HepG2 (cell line): ENCODE measurements around the gene RGS19. TPM values are rescaled to one million over a fixed set of nuclear protein-coding genes. Genes with fewer than 3 reads are reported as not detected.

Source experiments
- FOXJ3 ChIP-seq: sonication (generic); formaldehyde crosslinking; IDR thresholded peaks from 2 replicates; pipeline ENCODE4 v1.4.0; 2020; ENCODE audit warnings: missing genetic modification reagents, mild to moderate bottlenecking, borderline replicate concordance
- KLF11 ChIP-seq: IDR thresholded peaks from 2 replicates; pipeline ENCODE4 v1.6.1; 2016; ENCODE audit warnings: missing compliant biosample characterization
- KLF12 ChIP-seq: sonication (generic); formaldehyde crosslinking; IDR thresholded peaks from 2 replicates; pipeline ENCODE4 v1.4.0; 2020; ENCODE audit warnings: missing genetic modification reagents, borderline replicate concordance
- MAFG ChIP-seq: sonication (generic); formaldehyde crosslinking; IDR thresholded peaks from 2 replicates; pipeline ENCODE4 v1.5.1; 2020; ENCODE audit warnings: mild to moderate bottlenecking, missing genetic modification reagents
- MAFK ChIP-seq, 2 experiments: IDR thresholded peaks in 1 of 2; conservative IDR thresholded peaks in 1 of 2; 2 replicates each; pipeline ENCODE4 v1.6.1; 2011; ENCODE audit warnings: improper control_type of control experiment in 2 of 2, low read length in 2 of 2
- MNT ChIP-seq: fragments of 450-650 bp; IDR thresholded peaks from 2 replicates; pipeline ENCODE4 v1.6.1; 2016
- NONO ChIP-seq, 2 experiments: fragments of 450-650 bp in 1 of 2; sonication (generic) in 1 of 2; formaldehyde crosslinking in 1 of 2; IDR thresholded peaks in 1 of 2; conservative IDR thresholded peaks in 1 of 2; 2 replicates each; pipeline versions ENCODE4 v1.6.1 to v1.8.0; 2017 to 2022; ENCODE audit warnings: mild to moderate bottlenecking in 1 of 2, missing genetic modification reagents in 1 of 2, moderate library complexity in 1 of 2
- RFXAP ChIP-seq: sonication (generic); formaldehyde crosslinking; IDR thresholded peaks from 2 replicates; pipeline ENCODE4 v1.4.0; 2020; ENCODE audit warnings: missing genetic modification reagents, borderline replicate concordance
- RXRB ChIP-seq: IDR thresholded peaks from 2 replicates; pipeline ENCODE4 v1.6.1; 2016; ENCODE audit warnings: borderline replicate concordance, missing genetic modification reagents, missing compliant biosample characterization
- SP2 ChIP-seq: sonication (generic); formaldehyde crosslinking; IDR thresholded peaks from 2 replicates; pipeline ENCODE4 v1.5.1; 2020; ENCODE audit warnings: mild to moderate bottlenecking, missing genetic modification reagents
- ZNF12 ChIP-seq: sonication (generic); formaldehyde crosslinking; IDR thresholded peaks from 2 replicates; pipeline ENCODE4 v1.5.0; 2020; ENCODE audit warnings: missing genetic modification reagents
- ZNF550 ChIP-seq: sonication (generic); formaldehyde crosslinking; IDR thresholded peaks from 2 replicates; pipeline ENCODE4 v1.4.0; 2020; ENCODE audit warnings: mild to moderate bottlenecking, missing genetic modification reagents, borderline replicate concordance
- ZNF605 ChIP-seq: sonication (generic); formaldehyde crosslinking; IDR thresholded peaks from 2 replicates; pipeline ENCODE4 v1.8.0; 2022; ENCODE audit warnings: mild to moderate bottlenecking, missing genetic modification reagents
- ZNF850 ChIP-seq: sonication (generic); formaldehyde crosslinking; conservative IDR thresholded peaks from 2 replicates; pipeline ENCODE4 v1.9.0; 2021; ENCODE audit warnings: mild to moderate bottlenecking, missing genetic modification reagents
- ZSCAN9 ChIP-seq: IDR thresholded peaks from 2 replicates; pipeline ENCODE4 v1.6.1; 2016; ENCODE audit warnings: borderline replicate concordance
- polyA plus RNA-seq, 8 experiments: library from polyadenylated mRNA; depleted of rRNA in 3 of 8; stranded (reverse) in 7 of 8; unstranded in 1 of 8; fragments of >200 nt; fragmentation: Illumina TruSeq in 4 of 8; extraction: Trizol in 4 of 8; gene quantifications; 2 replicates each; pipeline versions ENCODE4 v1.2.1 to v1.2.3, GENCODE V29; 2011 to 2016; ENCODE audit warnings: low read depth in 4 of 8, missing spikeins in 1 of 8, mixed read lengths in 1 of 8; ENCODE audit not compliant: insufficient read depth in 1 of 8
- total RNA-seq, 5 experiments: library from RNA; depleted of rRNA; stranded (reverse); fragments of >200 nt; fragmentation: Illumina TruSeq; extraction: Trizol; gene quantifications; 2 replicates each; pipeline ENCODE4 v1.2.3, GENCODE V29; 2016; ENCODE audit warnings: low read depth in 1 of 5
- TF ChIP-seq, protein P1 (sequence below): sonication (generic); formaldehyde crosslinking; IDR thresholded peaks from 2 replicates; pipeline ENCODE4 v1.4.0; 2020; ENCODE audit warnings: missing genetic modification reagents, mild to moderate bottlenecking, borderline replicate concordance
- TF ChIP-seq, protein P2 (sequence below), 2 experiments: sonication (generic) in 1 of 2; formaldehyde crosslinking in 1 of 2; IDR thresholded peaks; 2 replicates each; pipeline versions ENCODE4 v1.6.1 to v1.9.0; 2014 to 2022; ENCODE audit warnings: antibody characterized with exemption in 1 of 2, borderline replicate concordance in 1 of 2, inconsistent platforms in 1 of 2, low read depth in 1 of 2, missing genetic modification reagents in 1 of 2

Gene RGS19
- total and polyA plus RNA-seq, 2 of the 13 experiments (the other 11 are each of a cell fraction or from before 2014, with no cell fraction given), result 10.7 to 11.9 TPM

GRCh38 chr20:64052987-64053840 is 26.1 kb downstream of the RGS19 start (continued):
- TF ChIP-seq, protein P1, sequence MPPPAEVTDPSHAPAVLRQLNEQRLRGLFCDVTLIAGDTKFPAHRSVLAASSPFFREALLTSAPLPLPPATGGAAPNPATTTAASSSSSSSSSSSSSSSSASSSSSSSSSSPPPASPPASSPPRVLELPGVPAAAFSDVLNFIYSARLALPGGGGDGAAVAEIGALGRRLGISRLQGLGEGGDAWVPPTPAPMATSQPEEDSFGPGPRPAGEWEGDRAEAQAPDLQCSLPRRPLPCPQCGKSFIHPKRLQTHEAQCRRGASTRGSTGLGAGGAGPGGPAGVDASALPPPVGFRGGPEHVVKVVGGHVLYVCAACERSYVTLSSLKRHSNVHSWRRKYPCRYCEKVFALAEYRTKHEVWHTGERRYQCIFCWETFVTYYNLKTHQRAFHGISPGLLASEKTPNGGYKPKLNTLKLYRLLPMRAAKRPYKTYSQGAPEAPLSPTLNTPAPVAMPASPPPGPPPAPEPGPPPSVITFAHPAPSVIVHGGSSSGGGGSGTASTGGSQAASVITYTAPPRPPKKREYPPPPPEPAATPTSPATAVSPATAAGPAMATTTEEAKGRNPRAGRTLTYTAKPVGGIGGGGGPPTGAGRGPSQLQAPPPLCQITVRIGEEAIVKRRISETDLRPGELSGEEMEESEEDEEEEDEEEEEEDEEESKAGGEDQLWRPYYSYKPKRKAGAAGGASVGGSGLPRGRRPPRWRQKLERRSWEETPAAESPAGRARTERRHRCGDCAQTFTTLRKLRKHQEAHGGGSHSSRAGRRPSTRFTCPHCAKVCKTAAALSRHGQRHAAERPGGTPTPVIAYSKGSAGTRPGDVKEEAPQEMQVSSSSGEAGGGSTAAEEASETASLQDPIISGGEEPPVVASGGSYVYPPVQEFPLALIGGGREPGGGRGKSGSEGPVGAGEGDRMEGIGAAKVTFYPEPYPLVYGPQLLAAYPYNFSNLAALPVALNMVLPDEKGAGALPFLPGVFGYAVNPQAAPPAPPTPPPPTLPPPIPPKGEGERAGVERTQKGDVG (CRISPR knock-in tag), result peak; percentile 65; the same call in 1 of the 2 replicates
- TF ChIP-seq SP2 (CRISPR knock-in tag) (peak; percentile 25; the same call in 1 of the 2 replicates), RXRB (CRISPR knock-in tag) (peak; percentile 66), ZSCAN9 (no peak; the same call in 1 of the 2 replicates), MNT (no peak), KLF12 (CRISPR knock-in tag) (0 out of 2 replicates have a peak, but pooled peaks have one; percentile 20), RFXAP (CRISPR knock-in tag) (no peak), ZNF12 (peak; percentile 43; the same call in 1 of the 2 replicates), NONO (IDR thresholded peaks at IDR 0.05) (no peak), NONO (CRISPR knock-in tag; conservative IDR thresholded peaks at IDR 0.05) (peak; percentile 86), FOXJ3 (CRISPR knock-in tag) (no peak), MAFK (conservative IDR thresholded peaks at IDR 0.05 in 1 of 2, IDR thresholded peaks at IDR 0.05 in 1 of 2; ENCODE audit: low read length in 2 of 2) (no peak), ZNF550 (CRISPR knock-in tag) (peak; percentile 52; the same call in 1 of the 2 replicates), MAFG (CRISPR knock-in tag) (no peak), ZNF850 (CRISPR knock-in tag) (no peak), ZNF605 (peak; percentile 33; the same call in 1 of the 2 replicates), KLF11 (CRISPR knock-in tag) (peak; percentile 55; the same call in 1 of the 2 replicates)
- TF ChIP-seq, protein P2, sequence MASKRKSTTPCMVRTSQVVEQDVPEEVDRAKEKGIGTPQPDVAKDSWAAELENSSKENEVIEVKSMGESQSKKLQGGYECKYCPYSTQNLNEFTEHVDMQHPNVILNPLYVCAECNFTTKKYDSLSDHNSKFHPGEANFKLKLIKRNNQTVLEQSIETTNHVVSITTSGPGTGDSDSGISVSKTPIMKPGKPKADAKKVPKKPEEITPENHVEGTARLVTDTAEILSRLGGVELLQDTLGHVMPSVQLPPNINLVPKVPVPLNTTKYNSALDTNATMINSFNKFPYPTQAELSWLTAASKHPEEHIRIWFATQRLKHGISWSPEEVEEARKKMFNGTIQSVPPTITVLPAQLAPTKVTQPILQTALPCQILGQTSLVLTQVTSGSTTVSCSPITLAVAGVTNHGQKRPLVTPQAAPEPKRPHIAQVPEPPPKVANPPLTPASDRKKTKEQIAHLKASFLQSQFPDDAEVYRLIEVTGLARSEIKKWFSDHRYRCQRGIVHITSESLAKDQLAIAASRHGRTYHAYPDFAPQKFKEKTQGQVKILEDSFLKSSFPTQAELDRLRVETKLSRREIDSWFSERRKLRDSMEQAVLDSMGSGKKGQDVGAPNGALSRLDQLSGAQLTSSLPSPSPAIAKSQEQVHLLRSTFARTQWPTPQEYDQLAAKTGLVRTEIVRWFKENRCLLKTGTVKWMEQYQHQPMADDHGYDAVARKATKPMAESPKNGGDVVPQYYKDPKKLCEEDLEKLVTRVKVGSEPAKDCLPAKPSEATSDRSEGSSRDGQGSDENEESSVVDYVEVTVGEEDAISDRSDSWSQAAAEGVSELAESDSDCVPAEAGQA (IDR thresholded peaks at IDR 0.05; ENCODE audit: low read depth), result peak; percentile 18; the same call in 1 of the 2 replicates
- TF ChIP-seq, protein P2 (CRISPR knock-in tag; IDR thresholded peaks at IDR 0.05; ENCODE audit: borderline replicate concordance), result no peak
